UCSD-AML1 (cell line): ENCODE measurements around the gene ADCK1.
"Not testable (repeated sequence)": the region's sequence is repeated elsewhere in the genome, so short reads cannot be mapped to it uniquely, and the experiment has no call there.

Source experiments
- DNase-seq: peaks from one replicate; lab custom pipeline; 2025; ENCODE audit not compliant: unreplicated experiment; lab: John Stamatoyannopoulos, UW

Gene ADCK1

GRCh38 chr14:77931441-77931840 lies 131.5 kb downstream of the ADCK1 start:
- DNase-seq = no peak

- DNase-seq = no peak
Measured at GRCh38 chr14:77936138-77936639, 136.3 kb downstream of the ADCK1 start.

GRCh38 chr14:77947372-77947771 lies 147.5 kb downstream of the ADCK1 start:
- no peak for DNase-seq

GRCh38 chr14:77950371-77951063 lies 150.6 kb downstream of the ADCK1 start:
- DNase-seq = no peak

- no peak for DNase-seq
Measured at GRCh38 chr14:77955816-77956484, 156.0 kb downstream of the ADCK1 start.

GRCh38 chr14:77959686-77960085 lies 159.8 kb downstream of the ADCK1 start:
- DNase-seq = not testable (repeated sequence)

- no peak for DNase-seq
Measured at GRCh38 chr14:77961847-77962580, 162.1 kb downstream of the ADCK1 start.

- no peak for DNase-seq
Measured at GRCh38 chr14:77962731-77963520, 163.0 kb downstream of the ADCK1 start.

GRCh38 chr14:77964586-77964985 lies 164.7 kb downstream of the ADCK1 start:
- no peak for DNase-seq

- no peak for DNase-seq
Measured at GRCh38 chr14:77965050-77965449, 165.1 kb downstream of the ADCK1 start.

GRCh38 chr14:77965919-77966435 lies 166.1 kb downstream of the ADCK1 start:
- peak; percentile 37 for DNase-seq

GRCh38 chr14:77967110-77967509 lies 167.2 kb downstream of the ADCK1 start:
- no peak for DNase-seq

- no peak for DNase-seq
Measured at GRCh38 chr14:77970646-77971045, 170.7 kb downstream of the ADCK1 start.

- no peak for DNase-seq
Measured at GRCh38 chr14:77973246-77973645, 173.3 kb downstream of the ADCK1 start.

- DNase-seq = no peak
Measured at GRCh38 chr14:77976591-77976990, 176.7 kb downstream of the ADCK1 start.

- no peak for DNase-seq
Measured at GRCh38 chr14:77979171-77979570, 179.3 kb downstream of the ADCK1 start.

- DNase-seq = no peak
Measured at GRCh38 chr14:77979666-77980351, 179.9 kb downstream of the ADCK1 start.

GRCh38 chr14:77980475-77981321 lies 180.8 kb downstream of the ADCK1 start:
- DNase-seq = no peak
